Measurements from ENCODE around the gene FTL. TPM values are rescaled to one million over a fixed set of nuclear protein-coding genes. Genes with fewer than 3 reads are reported as not detected.

Gene FTL
- total RNA-seq, 1 donor from 2014 or later = 1,064 TPM

- intact Hi-C loops (cut with micrococcal nuclease) = no loop called here
Measured at GRCh38 chr19:48945817-48946216, 19.3 kb upstream of the FTL start.

- intact Hi-C loops (cut with micrococcal nuclease) = no loop called here
Measured at GRCh38 chr19:48946463-48947257, 18.4 kb upstream of the FTL start.

- intact Hi-C loops (cut with micrococcal nuclease) = no loop called here
Measured at GRCh38 chr19:48947258-48947542, 17.9 kb upstream of the FTL start.

GRCh38 chr19:48950159-48950558 is 14.9 kb upstream of the FTL start:
- intact Hi-C loops (cut with micrococcal nuclease) = no loop called here

GRCh38 chr19:48950830-48951519 is 14.1 kb upstream of the FTL start:
- intact Hi-C loops (cut with micrococcal nuclease) = no loop called here

- intact Hi-C loops (cut with micrococcal nuclease) = no loop called here
Measured at GRCh38 chr19:48953141-48953540, 12.0 kb upstream of the FTL start.

GRCh38 chr19:48953990-48954594 is 11.0 kb upstream of the FTL start:
- intact Hi-C loops (cut with micrococcal nuclease) = loop anchor here (1.0 kb wide), 5 partner anchors 11 to 96 kb away; partner anchors contain the start of genes DHDH, FTL and NUCB1

- intact Hi-C loops (cut with micrococcal nuclease) = loop anchor here (1.0 kb wide), 5 partner anchors 11 to 96 kb away; partner anchors contain the start of genes DHDH, FTL and NUCB1
Measured at GRCh38 chr19:48954595-48955307, 10.4 kb upstream of the FTL start, which contains the start of gene BAX. BAX (plus strand) TSS chr19:48954875; CDS start chr19:48954929, 54 bp downstream.

- intact Hi-C loops (cut with micrococcal nuclease) = no loop called here
Measured at GRCh38 chr19:48955308-48955958, 9.7 kb upstream of the FTL start.

GRCh38 chr19:48958006-48958405 is 7.1 kb upstream of the FTL start:
- intact Hi-C loops (cut with micrococcal nuclease) = no loop called here

GRCh38 chr19:48959341-48960239 is 5.5 kb upstream of the FTL start:
- intact Hi-C loops (cut with micrococcal nuclease) = loop anchor here (10.0 kb wide), 1 partner anchor 455 kb away; no protein-coding TSS in a partner anchor

- intact Hi-C loops (cut with micrococcal nuclease) = loop anchor here (10.0 kb wide), 1 partner anchor 456 kb away; no protein-coding TSS in a partner anchor
Measured at GRCh38 chr19:48961051-48961649, 4.0 kb upstream of the FTL start.

- intact Hi-C loops (cut with micrococcal nuclease) = loop anchor here (10.0 kb wide), 1 partner anchor 457 kb away; no protein-coding TSS in a partner anchor
Measured at GRCh38 chr19:48961673-48962028, 3.5 kb upstream of the FTL start.

GRCh38 chr19:48962029-48962848 is 2.9 kb upstream of the FTL start:
- intact Hi-C loops (cut with micrococcal nuclease) = loop anchor here (10.0 kb wide), 1 partner anchor 457 kb away; no protein-coding TSS in a partner anchor

- intact Hi-C loops (cut with micrococcal nuclease) = loop anchor here (10.0 kb wide), 1 partner anchor 458 kb away; no protein-coding TSS in a partner anchor
Measured at GRCh38 chr19:48962849-48963165, 2.3 kb upstream of the FTL start.

GRCh38 chr19:48963371-48964204 is 1.5 kb upstream of the FTL start:
- intact Hi-C loops (cut with micrococcal nuclease) = loop anchor here (10.0 kb wide), 1 partner anchor 459 kb away; no protein-coding TSS in a partner anchor

- intact Hi-C loops (cut with micrococcal nuclease) = loop anchor here (1.0 to 10.0 kb wide), 7 partner anchors 10 to 460 kb away; partner anchors contain the start of genes BAX, DHDH, GYS1 and NUCB1
Measured at GRCh38 chr19:48964205-48965039, 687 bp upstream of the FTL start.
